ENCODE measurements around the gene NRXN3. TPM values are rescaled to one million over a fixed set of nuclear protein-coding genes. Genes with fewer than 3 reads are reported as not detected.

Gene NRXN3
- total and polyA plus RNA-seq, 2 donors (not counting 1 experiment from before 2014, with no cell fraction given): not detected

GRCh38 chr14:79829405-79830166 is 1659.4 kb downstream of the NRXN3 start:
- H3K36me3 ChIP-seq (replicated peaks in 1 of 2; ENCODE audit: control extremely low read depth in 1 of 2, control insufficient read depth in 1 of 2, extremely low read depth in 1 of 2, insufficient read depth in 2 of 2, low read length in 1 of 2): no peaks in the 10 kb centered on the region
- H3K4me3 Mint-ChIP-seq: no peak overlapping the region
- H3K4me1 ChIP-seq (ENCODE audit: control insufficient read depth in 2 of 2, insufficient read depth in 2 of 2, low read length in 2 of 2): no peaks in the 10 kb centered on the region
- no peak overlapping the region for H2AFZ ChIP-seq (ENCODE audit: insufficient read depth, low read depth, low read length, poor library complexity, severe bottlenecking)
- H3K27ac ChIP-seq (ENCODE audit: low read length in 2 of 2): no peak overlapping the region
- intact Hi-C loops (cut with micrococcal nuclease): no loop called here
- H3K9me3 Mint-ChIP-seq (ENCODE audit: insufficient read depth): no peaks in the 10 kb centered on the region
- DNase-seq (no peak), ATAC-seq (ENCODE audit: low read depth) (no peak)
- ChIA-PET POLR2A (no interaction called here), CTCF (no interaction called here)
- no peaks in the 10 kb centered on the region for H3K4me1 Mint-ChIP-seq
- no peaks in the 10 kb centered on the region for H3K9me3 ChIP-seq (ENCODE audit: control extremely low read depth in 1 of 3, control insufficient read depth in 2 of 3, insufficient read depth in 1 of 3, low read length in 2 of 3)
- no peaks in the 10 kb centered on the region for H3K27me3 Mint-ChIP-seq
- WGBS (ENCODE audit: insufficient coverage): no CpG with 5 or more reads among the region's 3 CpGs
- H3K27ac Mint-ChIP-seq: no peak overlapping the region
- no peaks in the 10 kb centered on the region for H3K27me3 ChIP-seq (replicated peaks in 1 of 4; ENCODE audit: control extremely low read depth in 1 of 4, control insufficient read depth in 3 of 4, insufficient read depth in 4 of 4, low read length in 3 of 4)
- no peaks in the 10 kb centered on the region for H3K79me2 ChIP-seq (ENCODE audit: control insufficient read depth, insufficient read depth, low read length)
- TF ChIP-seq CTCF (IDR thresholded peaks at IDR 0.05): no peak
- TF ChIP-seq EZH2 (IDR thresholded peaks at IDR 0.05; ENCODE audit: borderline replicate concordance, insufficient read depth, low read depth, low read length, poor library complexity, severe bottlenecking): no peak
- H3K4me3 ChIP-seq (ENCODE audit: control extremely low read depth in 1 of 5, extremely low read depth in 1 of 5, insufficient read depth in 1 of 5, low read depth in 2 of 5, low read length in 4 of 5): no peak overlapping the region
- no peak overlapping the region for H3K4me2 ChIP-seq (replicated peaks; ENCODE audit: low read depth, low read length, poor library complexity, severe bottlenecking)
- no peak overlapping the region for H3K9ac ChIP-seq (ENCODE audit: low read length)
- H4K20me1 ChIP-seq (ENCODE audit: control insufficient read depth, insufficient read depth, low read length, poor library complexity, severe bottlenecking): no peaks in the 10 kb centered on the region

GRCh38 chr14:79831195-79831892 is 1661.2 kb downstream of the NRXN3 start:
- Histone ChIP-seq H3K4me3 (ENCODE audit: control extremely low read depth in 1 of 5, extremely low read depth in 1 of 5, insufficient read depth in 1 of 5, low read depth in 2 of 5, low read length in 4 of 5) (no peak overlapping the region), H3K27ac (ENCODE audit: low read length in 2 of 2) (no peak overlapping the region), H3K79me2 (ENCODE audit: control insufficient read depth, insufficient read depth, low read length) (no peaks in the 10 kb centered on the region), H3K4me1 (ENCODE audit: control insufficient read depth in 2 of 2, insufficient read depth in 2 of 2, low read length in 2 of 2) (no peaks in the 10 kb centered on the region), H2AFZ (ENCODE audit: insufficient read depth, low read depth, low read length, poor library complexity, severe bottlenecking) (no peak overlapping the region), H4K20me1 (ENCODE audit: control insufficient read depth, insufficient read depth, low read length, poor library complexity, severe bottlenecking) (no peaks in the 10 kb centered on the region), H3K4me2 (replicated peaks; ENCODE audit: low read depth, low read length, poor library complexity, severe bottlenecking) (no peak overlapping the region), H3K9ac (ENCODE audit: low read length) (no peak overlapping the region), H3K36me3 (replicated peaks in 1 of 2; ENCODE audit: control extremely low read depth in 1 of 2, control insufficient read depth in 1 of 2, extremely low read depth in 1 of 2, insufficient read depth in 2 of 2, low read length in 1 of 2) (no peaks in the 10 kb centered on the region), H3K9me3 (ENCODE audit: control extremely low read depth in 1 of 3, control insufficient read depth in 2 of 3, insufficient read depth in 1 of 3, low read length in 2 of 3) (no peaks in the 10 kb centered on the region), H3K27me3 (replicated peaks in 1 of 4; ENCODE audit: control extremely low read depth in 1 of 4, control insufficient read depth in 3 of 4, insufficient read depth in 4 of 4, low read length in 3 of 4) (no peaks in the 10 kb centered on the region)
- no peak overlapping the region for H3K27ac Mint-ChIP-seq
- DNase-seq: no peak
- no peak for ATAC-seq (ENCODE audit: low read depth)
- H3K9me3 Mint-ChIP-seq (ENCODE audit: insufficient read depth): no peaks in the 10 kb centered on the region
- ChIA-PET CTCF (no interaction called here), POLR2A (no interaction called here)
- no peak for TF ChIP-seq EZH2 (IDR thresholded peaks at IDR 0.05; ENCODE audit: borderline replicate concordance, insufficient read depth, low read depth, low read length, poor library complexity, severe bottlenecking)
- TF ChIP-seq CTCF (IDR thresholded peaks at IDR 0.05): no peak
- H3K4me1 Mint-ChIP-seq: no peaks in the 10 kb centered on the region
- intact Hi-C loops (cut with micrococcal nuclease): no loop called here
- no peak overlapping the region for H3K4me3 Mint-ChIP-seq
- no peaks in the 10 kb centered on the region for H3K27me3 Mint-ChIP-seq
- WGBS (ENCODE audit: insufficient coverage): 94% methylated on average over 6 of the region's 10 CpGs
